GM12875 (cell line): ENCODE measurements around the gene MROH2B.
"Not testable (repeated sequence)": the region's sequence is repeated elsewhere in the genome, so short reads cannot be mapped to it uniquely, and the experiment has no call there.

Source experiments
- H3K4me3 ChIP-seq: one replicate; pipeline ENCODE4 v1.5.1; 2011; ENCODE audit warnings: low read depth, low read length, control low read depth
- CTCF ChIP-seq: IDR thresholded peaks from 2 replicates; pipeline ENCODE4 v1.5.1; 2011; ENCODE audit warnings: low read depth, mild to moderate bottlenecking, control low read depth, inconsistent platforms, low read length, moderate library complexity, borderline replicate concordance; ENCODE audit not compliant: insufficient read depth

MROH2B gene

GRCh38 chr5:41032973-41033372, 38.2 kb downstream of the MROH2B start:
- H3K4me3 ChIP-seq = no peak overlapping the region

GRCh38 chr5:41022600-41022999, 48.5 kb downstream of the MROH2B start:
- not testable (repeated sequence) for H3K4me3 ChIP-seq

More at GRCh38 chr5:41032973-41033372, 38.2 kb downstream of the MROH2B start:
- TF ChIP-seq CTCF = no peak

- TF ChIP-seq CTCF = no peak
Observed at GRCh38 chr5:41012318-41012717, 58.8 kb downstream of the MROH2B start.

GRCh38 chr5:41010572-41010971, 60.6 kb downstream of the MROH2B start:
- no peak for TF ChIP-seq CTCF
- H3K4me3 ChIP-seq = no peak overlapping the region

More at GRCh38 chr5:41012318-41012717, 58.8 kb downstream of the MROH2B start:
- no peak overlapping the region for H3K4me3 ChIP-seq

GRCh38 chr5:41009232-41009631, 61.9 kb downstream of the MROH2B start:
- no peak overlapping the region for H3K4me3 ChIP-seq
- no peak for TF ChIP-seq CTCF

GRCh38 chr5:41004931-41005330, 66.2 kb downstream of the MROH2B start:
- no peak overlapping the region for H3K4me3 ChIP-seq
- TF ChIP-seq CTCF = no peak

- H3K4me3 ChIP-seq = no peak overlapping the region
- no peak for TF ChIP-seq CTCF
Observed at GRCh38 chr5:41003670-41004376, 67.3 kb downstream of the MROH2B start.

GRCh38 chr5:40999966-41000365, 71.2 kb downstream of the MROH2B start:
- no peak overlapping the region for H3K4me3 ChIP-seq
- no peak for TF ChIP-seq CTCF
